ENCODE data around the gene RILPL1.
A peak's percentile ranks its signal among the peaks of the same experiment; 100 is the strongest.

Gene RILPL1

DNA sequence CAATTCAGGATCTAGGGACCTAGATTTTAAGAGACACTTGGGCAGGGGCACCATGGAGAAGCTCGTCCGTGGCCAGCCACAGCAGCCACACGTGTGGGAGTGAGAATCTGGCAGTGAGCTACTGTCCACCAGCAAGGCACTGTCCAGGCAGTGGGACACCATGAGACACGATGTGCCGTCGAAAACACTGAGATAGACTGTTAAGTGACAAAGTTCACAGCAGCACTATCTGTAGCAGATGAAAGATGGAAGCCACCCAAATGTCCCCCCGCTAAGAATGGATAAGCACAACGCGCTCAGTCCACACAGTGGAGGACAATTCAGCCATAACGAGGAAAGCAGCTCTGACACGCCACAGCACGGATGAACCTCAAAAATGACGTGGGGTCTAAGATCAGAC lies 19.7 kb downstream of the RILPL1 start:
- H3K27ac ChIP-seq, result peak overlapping the region; percentile 37
- no peak for TF ChIP-seq CTCF (IDR thresholded peaks at IDR 0.05)
- TF ChIP-seq ZFX (IDR thresholded peaks at IDR 0.05; ENCODE audit: borderline replicate concordance), result no peak

DNA sequence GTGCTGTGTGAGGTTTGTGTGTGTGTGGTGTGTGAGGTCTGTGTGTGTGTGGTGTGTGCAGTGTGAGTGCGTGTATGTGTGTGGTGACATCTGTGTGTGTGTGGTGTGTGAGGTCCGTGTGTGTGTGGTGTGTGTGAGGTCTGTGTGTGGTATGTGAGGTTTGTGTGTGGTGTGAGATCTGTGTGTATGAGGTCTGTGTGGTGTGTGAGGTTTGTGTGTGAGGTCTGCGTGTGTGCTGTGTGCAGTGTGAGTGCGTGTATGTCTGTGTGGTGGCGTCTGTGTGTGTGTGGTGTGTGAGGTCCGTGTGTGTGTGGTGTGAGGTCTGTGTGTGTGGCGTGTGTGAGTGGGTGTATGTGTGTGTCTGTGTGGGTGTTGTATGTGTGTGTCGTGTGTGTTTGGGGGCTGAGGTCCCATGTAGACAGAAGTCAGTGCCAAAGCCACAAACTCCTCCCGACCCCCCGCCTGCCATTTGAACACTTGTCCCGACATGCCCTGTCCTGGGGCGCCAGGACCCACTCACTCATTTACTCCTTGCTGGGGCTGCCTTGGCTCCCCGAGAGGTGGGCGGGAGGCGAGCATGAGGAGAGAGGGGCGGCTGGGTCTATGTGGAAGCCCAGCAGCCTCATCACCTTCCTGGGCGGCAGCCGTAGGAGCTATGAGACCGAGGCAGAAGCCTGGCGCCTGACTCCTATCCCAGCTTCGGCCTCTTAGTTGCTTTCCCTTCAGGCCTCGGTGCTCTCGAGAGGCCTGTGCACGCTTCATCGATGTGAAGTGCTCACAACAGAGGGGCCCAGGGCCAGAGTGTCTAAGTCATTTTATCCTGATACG lies 20.5 kb downstream of the RILPL1 start:
- TF ChIP-seq ZFX (IDR thresholded peaks at IDR 0.05; ENCODE audit: borderline replicate concordance) (no peak), CTCF (IDR thresholded peaks at IDR 0.05) (no peak)
- H3K27ac ChIP-seq, result peak overlapping the region; percentile 37

GRCh38 chr12:123506843-123507236 lies 26.7 kb downstream of the RILPL1 start:
- H3K27ac ChIP-seq, result no peak overlapping the region
- TF ChIP-seq ZFX (IDR thresholded peaks at IDR 0.05; ENCODE audit: borderline replicate concordance) (no peak), CTCF (IDR thresholded peaks at IDR 0.05) (no peak)

GRCh38 chr12:123506059-123506842 lies 27.3 kb downstream of the RILPL1 start:
- TF ChIP-seq ZFX (IDR thresholded peaks at IDR 0.05; ENCODE audit: borderline replicate concordance) (no peak), CTCF (IDR thresholded peaks at IDR 0.05) (no peak)
- no peak overlapping the region for H3K27ac ChIP-seq

- H3K27ac ChIP-seq, result no peak overlapping the region
- TF ChIP-seq ZFX (IDR thresholded peaks at IDR 0.05; ENCODE audit: borderline replicate concordance) (no peak), CTCF (IDR thresholded peaks at IDR 0.05) (no peak)
Observed at GRCh38 chr12:123502163-123502704, 31.3 kb downstream of the RILPL1 start.

DNA sequence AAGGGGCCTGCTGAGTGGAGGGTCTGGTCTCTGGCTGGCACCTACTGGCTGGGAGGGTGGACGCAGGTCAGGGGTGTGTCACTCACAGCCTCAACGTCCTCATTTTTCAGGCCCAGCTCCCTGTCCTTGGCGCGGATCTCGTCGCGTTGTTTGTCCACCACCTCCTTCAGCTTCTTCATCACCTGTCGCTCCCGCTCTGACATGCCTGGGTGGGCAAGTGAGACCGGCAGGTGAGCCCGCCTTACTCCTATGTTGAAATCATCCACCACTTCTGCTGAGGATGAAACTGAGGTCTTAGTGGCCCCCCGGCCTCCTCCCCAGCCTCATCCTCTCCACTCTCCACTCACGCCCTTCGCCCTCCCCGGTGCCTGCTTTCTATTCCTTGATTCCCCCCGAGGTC lies 34.2 kb downstream of the RILPL1 start:
- H3K27ac ChIP-seq, result no peak overlapping the region
- TF ChIP-seq ZFX (IDR thresholded peaks at IDR 0.05; ENCODE audit: borderline replicate concordance) (no peak), CTCF (IDR thresholded peaks at IDR 0.05) (no peak)
